Parathyroid adenoma (tissue), 2 donors: ENCODE data around the gene NFX1.

Experiments
- H2AFZ ChIP-seq: fragments of 300-600 bp; sonication (generic); one replicate; pipeline ENCODE4 v1.7.0; 2017; ENCODE audit warnings: antibody characterized with exemption, mild to moderate bottlenecking
- H3K27ac ChIP-seq: fragments of 300-600 bp; sonication (generic); one replicate; pipeline ENCODE4 v1.7.0; 2017
- H3K27me3 ChIP-seq: fragments of 300-600 bp; sonication (generic); one replicate; pipeline ENCODE4 v1.7.0; 2017; ENCODE audit warnings: low read length; ENCODE audit not compliant: control insufficient read depth, insufficient read depth
- H3K36me3 ChIP-seq: fragments of 300-600 bp; sonication (generic); one replicate; pipeline ENCODE4 v1.7.0; 2017; ENCODE audit warnings: low read length; ENCODE audit not compliant: control insufficient read depth, insufficient read depth
- H3K4me1 ChIP-seq: fragments of 300-600 bp; sonication (generic); one replicate; pipeline ENCODE4 v1.7.0; 2017; ENCODE audit warnings: control low read depth
- H3K4me2 ChIP-seq: fragments of 300-600 bp; sonication (generic); one replicate; pipeline ENCODE4 v1.7.0; 2017; ENCODE audit warnings: low read length
- H3K4me3 ChIP-seq: fragments of 300-600 bp; sonication (generic); one replicate; pipeline ENCODE4 v1.7.0; 2017; ENCODE audit warnings: low read depth, low read length
- H3K79me2 ChIP-seq: fragments of 300-600 bp; sonication (generic); one replicate; pipeline ENCODE4 v1.7.0; 2017; ENCODE audit warnings: control low read depth
- H3K9ac ChIP-seq: fragments of 300-600 bp; sonication (generic); one replicate; pipeline ENCODE4 v1.7.0; 2017; ENCODE audit warnings: mild to moderate bottlenecking
- H3K9me3 ChIP-seq: fragments of 300-600 bp; sonication (generic); one replicate; pipeline ENCODE4 v1.7.0; 2017; ENCODE audit warnings: low read length; ENCODE audit not compliant: control insufficient read depth
- TF ChIP-seq, protein P1 (sequence below): fragments of 300-600 bp; sonication (generic); IDR thresholded peaks from one replicate; pipeline ENCODE4 v1.7.0; 2017; ENCODE audit warnings: antibody characterized with exemption, mild to moderate bottlenecking
- donor health status: primary hyperparathyroidism.

NFX1 gene

DNA sequence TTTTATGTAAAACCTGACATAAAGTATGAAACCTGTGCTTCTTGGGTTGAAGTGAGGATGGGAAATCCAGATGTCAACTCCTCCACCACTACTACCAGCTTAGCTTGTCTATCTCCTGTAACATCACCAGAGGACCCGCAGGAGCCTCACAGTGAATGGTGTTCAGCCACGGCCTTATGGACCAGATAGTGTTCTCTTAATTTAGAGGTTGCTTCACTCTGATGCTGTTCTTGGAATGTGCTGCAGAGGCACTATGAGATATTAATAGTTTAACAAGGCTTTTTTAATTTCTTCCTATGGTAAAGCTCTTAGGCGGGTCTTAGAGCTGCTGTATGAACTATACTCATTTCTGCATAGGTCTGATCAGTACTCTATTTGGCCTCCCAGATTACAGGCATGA lies 27.9 kb downstream of the NFX1 start:
- no peak overlapping the region for H3K27ac ChIP-seq
- H3K36me3 ChIP-seq: no peaks in the 10 kb centered on the region

DNA sequence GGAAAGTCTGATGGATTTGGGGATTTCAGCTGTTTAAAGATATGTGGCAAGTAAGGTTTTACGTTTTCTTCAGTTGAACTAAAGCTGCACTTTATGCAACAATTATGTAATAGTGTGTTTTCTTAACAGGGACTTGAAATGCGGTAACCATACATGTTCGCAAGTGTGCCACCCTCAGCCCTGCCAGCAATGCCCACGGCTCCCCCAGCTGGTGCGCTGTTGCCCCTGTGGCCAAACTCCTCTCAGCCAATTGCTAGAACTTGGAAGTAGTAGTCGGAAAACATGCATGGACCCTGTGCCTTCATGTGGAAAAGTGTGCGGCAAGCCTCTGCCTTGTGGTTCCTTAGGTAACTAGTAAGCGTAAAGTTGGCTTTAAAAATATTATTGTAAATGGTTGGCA lies 28.5 kb downstream of the NFX1 start:
- Histone ChIP-seq H3K36me3 (no peaks in the 10 kb centered on the region), H3K27me3 (no peaks in the 10 kb centered on the region), H3K4me2 (no peak overlapping the region), H2AFZ (no peak overlapping the region), H3K9ac (no peak overlapping the region), H3K4me1 (no peaks in the 10 kb centered on the region), H3K27ac (no peak overlapping the region), H3K9me3 (no peaks in the 10 kb centered on the region), H3K4me3 (no peak overlapping the region), H3K79me2 (no peaks in the 10 kb centered on the region)
- TF ChIP-seq, protein P1, sequence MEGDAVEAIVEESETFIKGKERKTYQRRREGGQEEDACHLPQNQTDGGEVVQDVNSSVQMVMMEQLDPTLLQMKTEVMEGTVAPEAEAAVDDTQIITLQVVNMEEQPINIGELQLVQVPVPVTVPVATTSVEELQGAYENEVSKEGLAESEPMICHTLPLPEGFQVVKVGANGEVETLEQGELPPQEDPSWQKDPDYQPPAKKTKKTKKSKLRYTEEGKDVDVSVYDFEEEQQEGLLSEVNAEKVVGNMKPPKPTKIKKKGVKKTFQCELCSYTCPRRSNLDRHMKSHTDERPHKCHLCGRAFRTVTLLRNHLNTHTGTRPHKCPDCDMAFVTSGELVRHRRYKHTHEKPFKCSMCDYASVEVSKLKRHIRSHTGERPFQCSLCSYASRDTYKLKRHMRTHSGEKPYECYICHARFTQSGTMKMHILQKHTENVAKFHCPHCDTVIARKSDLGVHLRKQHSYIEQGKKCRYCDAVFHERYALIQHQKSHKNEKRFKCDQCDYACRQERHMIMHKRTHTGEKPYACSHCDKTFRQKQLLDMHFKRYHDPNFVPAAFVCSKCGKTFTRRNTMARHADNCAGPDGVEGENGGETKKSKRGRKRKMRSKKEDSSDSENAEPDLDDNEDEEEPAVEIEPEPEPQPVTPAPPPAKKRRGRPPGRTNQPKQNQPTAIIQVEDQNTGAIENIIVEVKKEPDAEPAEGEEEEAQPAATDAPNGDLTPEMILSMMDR: no peak

More for the DNA sequence above, 27.9 kb downstream of the NFX1 start:
- Histone ChIP-seq H3K79me2 (no peaks in the 10 kb centered on the region), H3K9ac (no peak overlapping the region), H2AFZ (no peak overlapping the region), H3K4me2 (no peak overlapping the region), H3K4me3 (no peak overlapping the region), H3K4me1 (no peaks in the 10 kb centered on the region), H3K9me3 (no peaks in the 10 kb centered on the region), H3K27me3 (no peaks in the 10 kb centered on the region)
- TF ChIP-seq, protein P1: no peak

DNA sequence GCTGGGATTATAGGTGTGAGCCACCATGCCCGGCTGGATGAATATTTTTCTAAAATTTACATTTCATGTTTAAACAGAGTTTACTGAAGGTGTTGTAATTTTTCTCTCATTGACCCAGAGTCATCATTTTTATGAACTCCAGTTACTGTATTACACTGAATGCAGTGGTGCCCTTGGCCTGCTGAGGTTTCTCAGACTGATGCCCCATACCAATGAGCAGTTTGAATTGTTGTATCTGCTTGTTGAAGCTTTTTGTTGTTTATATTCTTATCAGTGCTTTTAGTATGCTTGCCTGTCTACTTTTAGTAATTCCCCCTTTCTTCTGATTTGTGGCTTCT lies 29.9 kb downstream of the NFX1 start:
- H3K27me3 ChIP-seq: no peaks in the 10 kb centered on the region
- H2AFZ ChIP-seq: no peak overlapping the region
- TF ChIP-seq, protein P1: no peak
- no peaks in the 10 kb centered on the region for H3K79me2 ChIP-seq
- H3K9me3 ChIP-seq: no peaks in the 10 kb centered on the region
- no peak overlapping the region for H3K9ac ChIP-seq
- H3K4me2 ChIP-seq: no peak overlapping the region
- H3K4me1 ChIP-seq: no peaks in the 10 kb centered on the region
- no peak overlapping the region for H3K4me3 ChIP-seq
- no peak overlapping the region for H3K27ac ChIP-seq
- H3K36me3 ChIP-seq: no peaks in the 10 kb centered on the region

DNA sequence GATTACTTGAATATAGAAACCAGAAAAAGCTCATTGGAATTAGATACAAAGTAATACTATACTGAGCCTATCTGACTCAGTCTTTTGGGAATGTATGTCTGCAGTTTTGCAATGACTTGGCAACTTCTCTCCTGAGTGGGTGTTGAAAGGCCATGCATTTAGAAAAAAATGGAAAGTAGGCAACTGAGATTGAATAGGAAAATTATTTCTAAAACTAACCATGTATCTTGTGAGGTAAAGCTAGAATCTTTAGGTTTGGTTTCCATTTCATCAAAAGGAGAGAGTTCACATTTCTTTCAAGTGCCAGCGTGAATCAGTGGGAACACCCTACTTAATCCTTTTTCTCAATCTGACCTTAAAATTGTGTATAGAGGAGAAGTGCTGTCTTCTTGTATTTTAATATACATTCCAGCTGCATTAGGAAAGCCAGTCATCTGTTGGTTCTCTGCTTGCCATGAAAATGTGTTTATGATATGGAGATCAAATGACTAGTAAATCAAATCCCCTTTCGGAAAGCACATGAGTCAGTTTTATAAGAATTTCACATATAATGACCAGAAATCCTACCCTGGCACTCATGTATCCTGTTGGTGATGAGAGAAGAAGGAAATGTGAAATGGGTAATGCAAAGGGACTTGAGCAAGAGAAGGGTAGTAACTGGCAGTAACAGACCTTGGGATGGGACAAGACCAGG lies 30.4 kb downstream of the NFX1 start:
- Histone ChIP-seq H3K9ac (no peak overlapping the region), H3K4me1 (no peaks in the 10 kb centered on the region), H3K27me3 (no peaks in the 10 kb centered on the region), H3K27ac (no peak overlapping the region), H3K79me2 (no peaks in the 10 kb centered on the region), H3K4me3 (no peak overlapping the region), H3K9me3 (no peaks in the 10 kb centered on the region), H3K36me3 (no peaks in the 10 kb centered on the region), H2AFZ (no peak overlapping the region), H3K4me2 (no peak overlapping the region)
- TF ChIP-seq, protein P1: no peak

DNA sequence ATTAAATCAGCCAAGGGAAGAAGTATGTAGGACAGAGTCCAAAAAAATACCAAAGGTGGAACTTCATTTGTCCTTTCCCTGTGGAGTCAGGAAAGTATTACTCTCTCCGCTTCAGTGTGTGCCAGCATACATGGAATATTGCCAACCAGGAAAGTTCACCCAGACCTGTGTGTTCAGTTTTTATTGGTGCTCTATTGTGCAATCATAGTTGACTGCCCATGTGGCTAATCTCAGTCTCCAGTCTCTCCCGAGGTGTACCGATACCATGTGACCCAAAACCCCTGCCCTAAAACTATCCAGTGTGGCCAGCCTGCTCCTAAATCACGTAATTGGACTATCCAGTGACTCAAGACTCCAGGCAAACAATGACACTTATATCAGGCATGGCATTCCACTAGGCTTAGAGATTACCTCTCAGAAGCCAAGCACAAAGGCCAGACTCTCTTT lies 38.8 kb downstream of the NFX1 start:
- Histone ChIP-seq H3K27ac (peak overlapping the region; percentile 39), H3K9ac (no peak overlapping the region), H3K4me1 (peaks cover 3% of the 10 kb centered on the region), H3K36me3 (no peaks in the 10 kb centered on the region), H2AFZ (no peak overlapping the region), H3K4me2 (peak overlapping the region; percentile 53), H3K9me3 (no peaks in the 10 kb centered on the region), H3K27me3 (no peaks in the 10 kb centered on the region), H3K4me3 (no peak overlapping the region), H3K79me2 (no peaks in the 10 kb centered on the region)
- TF ChIP-seq, protein P1: no peak
